Vagina (tissue), 2 donors: ENCODE measurements around the gene SCAF8.

Source experiments
- POLR2A ChIP-seq, 2 donors: fragments of 450-650 bp; IDR thresholded peaks; one replicate each; pipeline ENCODE4 v1.6.1; 2017; ENCODE audit warnings: antibody characterized with exemption in 2 of 2, mild to moderate bottlenecking in 2 of 2, moderate library complexity in 2 of 2
- TF ChIP-seq, protein P1 (sequence below), 3 experiments: fragments of 450-650 bp in 2 of 3; fragments of 200-600 bp in 1 of 3; sonication (generic) in 1 of 3; IDR thresholded peaks; one replicate each; pipeline ENCODE4 v1.5.1; 2017 to 2019; ENCODE audit warnings: antibody characterized with exemption in 3 of 3, mild to moderate bottlenecking in 2 of 3, moderate library complexity in 2 of 3

- TF ChIP-seq, protein P1, sequence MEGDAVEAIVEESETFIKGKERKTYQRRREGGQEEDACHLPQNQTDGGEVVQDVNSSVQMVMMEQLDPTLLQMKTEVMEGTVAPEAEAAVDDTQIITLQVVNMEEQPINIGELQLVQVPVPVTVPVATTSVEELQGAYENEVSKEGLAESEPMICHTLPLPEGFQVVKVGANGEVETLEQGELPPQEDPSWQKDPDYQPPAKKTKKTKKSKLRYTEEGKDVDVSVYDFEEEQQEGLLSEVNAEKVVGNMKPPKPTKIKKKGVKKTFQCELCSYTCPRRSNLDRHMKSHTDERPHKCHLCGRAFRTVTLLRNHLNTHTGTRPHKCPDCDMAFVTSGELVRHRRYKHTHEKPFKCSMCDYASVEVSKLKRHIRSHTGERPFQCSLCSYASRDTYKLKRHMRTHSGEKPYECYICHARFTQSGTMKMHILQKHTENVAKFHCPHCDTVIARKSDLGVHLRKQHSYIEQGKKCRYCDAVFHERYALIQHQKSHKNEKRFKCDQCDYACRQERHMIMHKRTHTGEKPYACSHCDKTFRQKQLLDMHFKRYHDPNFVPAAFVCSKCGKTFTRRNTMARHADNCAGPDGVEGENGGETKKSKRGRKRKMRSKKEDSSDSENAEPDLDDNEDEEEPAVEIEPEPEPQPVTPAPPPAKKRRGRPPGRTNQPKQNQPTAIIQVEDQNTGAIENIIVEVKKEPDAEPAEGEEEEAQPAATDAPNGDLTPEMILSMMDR (IDR thresholded peaks at IDR 0.05), result no peak
- no peak for TF ChIP-seq POLR2A (IDR thresholded peaks at IDR 0.05)
These were observed 3.5 kb downstream of the SCAF8 start for GRCh38 chr6:154736618-154737259.
